ENCODE results near the gene CMPK1.
"Not testable (repeated sequence)": the region's sequence is repeated elsewhere in the genome, so short reads cannot be mapped to it uniquely, and the experiment has no call there.

CMPK1 gene

GRCh38 chr1:47338249-47339077, 4.9 kb downstream of the CMPK1 start:
- no peak for FAIRE-seq

- FAIRE-seq: no peak
These were observed 6.6 kb downstream of the CMPK1 start for GRCh38 chr1:47340227-47340626.

GRCh38 chr1:47346979-47347378, 13.4 kb downstream of the CMPK1 start:
- not testable (repeated sequence) for FAIRE-seq

GRCh38 chr1:47347735-47348134, 14.1 kb downstream of the CMPK1 start:
- no peak for FAIRE-seq

- no peak for FAIRE-seq
These were observed 14.7 kb downstream of the CMPK1 start for GRCh38 chr1:47348246-47348645.

- no peak for FAIRE-seq
These were observed 17.7 kb downstream of the CMPK1 start for GRCh38 chr1:47351305-47351704.

- FAIRE-seq: no peak
These were observed 27.8 kb downstream of the CMPK1 start for GRCh38 chr1:47361380-47361779.

- FAIRE-seq: no peak
These were observed 29.2 kb downstream of the CMPK1 start for GRCh38 chr1:47362828-47363227.

- FAIRE-seq: no peak
These were observed 34.1 kb downstream of the CMPK1 start for GRCh38 chr1:47367651-47368050.

GRCh38 chr1:47371016-47371517, 37.5 kb downstream of the CMPK1 start:
- FAIRE-seq: no peak

GRCh38 chr1:47374501-47374900, 40.9 kb downstream of the CMPK1 start:
- no peak for FAIRE-seq

GRCh38 chr1:47378147-47378546, 44.6 kb downstream of the CMPK1 start:
- peak; percentile 9 for FAIRE-seq

GRCh38 chr1:47380699-47381098, 47.1 kb downstream of the CMPK1 start:
- FAIRE-seq: no peak

- FAIRE-seq: no peak
These were observed 48.9 kb downstream of the CMPK1 start for GRCh38 chr1:47382399-47382983.

- no peak for FAIRE-seq
These were observed 50.5 kb downstream of the CMPK1 start for GRCh38 chr1:47384083-47384482.

GRCh38 chr1:47385020-47385419, 51.4 kb downstream of the CMPK1 start:
- FAIRE-seq: no peak

GRCh38 chr1:47386268-47386667, 52.7 kb downstream of the CMPK1 start:
- no peak for FAIRE-seq

- FAIRE-seq: no peak
These were observed 54.7 kb downstream of the CMPK1 start for GRCh38 chr1:47388030-47388890.

GRCh38 chr1:47388891-47389238, 55.3 kb downstream of the CMPK1 start:
- no peak for FAIRE-seq

GRCh38 chr1:47389731-47390130, 56.1 kb downstream of the CMPK1 start:
- no peak for FAIRE-seq

- FAIRE-seq: no peak
These were observed 57.3 kb downstream of the CMPK1 start for GRCh38 chr1:47390843-47391242.

GRCh38 chr1:47393141-47393540, 59.6 kb downstream of the CMPK1 start:
- no peak for FAIRE-seq

GRCh38 chr1:47395433-47395832, 61.8 kb downstream of the CMPK1 start:
- FAIRE-seq: no peak
